ENCODE data around the gene FOXQ1.

DNA sequence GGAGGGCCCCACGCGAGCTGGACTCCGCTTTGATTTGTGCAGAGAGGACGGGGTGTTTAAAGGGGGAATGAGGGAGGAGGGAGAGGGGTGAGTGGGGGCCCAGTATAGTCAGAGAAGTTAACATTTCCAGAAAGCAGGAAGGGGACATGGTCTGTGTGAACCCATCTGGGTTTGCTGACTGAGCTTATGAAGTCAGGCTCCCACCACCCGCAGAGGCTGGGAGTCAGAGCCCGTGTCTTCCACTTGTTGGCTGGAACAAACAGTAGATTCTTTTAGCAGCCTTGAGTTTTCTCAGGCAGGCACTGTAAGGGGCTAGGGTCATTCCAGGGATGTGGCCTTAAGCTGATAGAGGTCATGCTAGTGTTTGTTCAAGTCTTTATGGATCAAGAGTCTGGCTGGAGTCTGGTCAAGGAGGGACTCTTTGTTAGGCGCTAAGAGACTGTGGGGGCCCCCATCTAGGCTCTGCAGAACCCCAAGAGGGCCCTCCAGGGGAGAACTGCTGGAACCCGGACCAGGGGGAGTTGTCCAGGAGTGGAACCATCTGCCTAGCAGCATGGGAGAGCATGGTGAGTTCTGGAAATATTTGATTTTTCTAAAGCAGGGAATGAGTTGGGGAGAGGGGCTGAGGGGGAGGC, 31.1 kb upstream of the FOXQ1 start:
- TF ChIP-seq POLR2AphosphoS5 (IDR thresholded peaks at IDR 0.05) = no peak
- TF ChIP-seq POLR2A (IDR thresholded peaks at IDR 0.05) = no peak
- TF ChIP-seq, protein P1, sequence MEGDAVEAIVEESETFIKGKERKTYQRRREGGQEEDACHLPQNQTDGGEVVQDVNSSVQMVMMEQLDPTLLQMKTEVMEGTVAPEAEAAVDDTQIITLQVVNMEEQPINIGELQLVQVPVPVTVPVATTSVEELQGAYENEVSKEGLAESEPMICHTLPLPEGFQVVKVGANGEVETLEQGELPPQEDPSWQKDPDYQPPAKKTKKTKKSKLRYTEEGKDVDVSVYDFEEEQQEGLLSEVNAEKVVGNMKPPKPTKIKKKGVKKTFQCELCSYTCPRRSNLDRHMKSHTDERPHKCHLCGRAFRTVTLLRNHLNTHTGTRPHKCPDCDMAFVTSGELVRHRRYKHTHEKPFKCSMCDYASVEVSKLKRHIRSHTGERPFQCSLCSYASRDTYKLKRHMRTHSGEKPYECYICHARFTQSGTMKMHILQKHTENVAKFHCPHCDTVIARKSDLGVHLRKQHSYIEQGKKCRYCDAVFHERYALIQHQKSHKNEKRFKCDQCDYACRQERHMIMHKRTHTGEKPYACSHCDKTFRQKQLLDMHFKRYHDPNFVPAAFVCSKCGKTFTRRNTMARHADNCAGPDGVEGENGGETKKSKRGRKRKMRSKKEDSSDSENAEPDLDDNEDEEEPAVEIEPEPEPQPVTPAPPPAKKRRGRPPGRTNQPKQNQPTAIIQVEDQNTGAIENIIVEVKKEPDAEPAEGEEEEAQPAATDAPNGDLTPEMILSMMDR (IDR thresholded peaks at IDR 0.05) = no peak

Measured in stomach (tissue), 4 donors.